ENCODE measurements around the gene ANKRD18B.
"Not testable (repeated sequence)": the region's sequence is repeated elsewhere in the genome, so short reads cannot be mapped to it uniquely, and the experiment has no call there.

ANKRD18B gene

GRCh38 chr9:33523397-33524305 is at the start of gene ANKRD18B:
ANKRD18B (plus strand) TSS chr9:33524251; CDS start chr9:33524490, 239 bp downstream.
- peak; percentile 55 for DNase-seq (ENCODE audit: low spot score)

- no peak for DNase-seq (ENCODE audit: low spot score)
Measured at GRCh38 chr9:33475357-33475756, 48.7 kb upstream of the ANKRD18B start.

- DNase-seq (ENCODE audit: low spot score), result no peak
Measured at GRCh38 chr9:33476503-33476902, 47.5 kb upstream of the ANKRD18B start.

- no peak for DNase-seq (ENCODE audit: low spot score)
Measured at GRCh38 chr9:33480106-33480505, 43.9 kb upstream of the ANKRD18B start.

- no peak for DNase-seq (ENCODE audit: low spot score)
Measured at GRCh38 chr9:33480976-33481375, 43.1 kb upstream of the ANKRD18B start.

- not testable (repeated sequence) for DNase-seq (ENCODE audit: low spot score)
Measured at GRCh38 chr9:33485312-33485711, 38.7 kb upstream of the ANKRD18B start.

GRCh38 chr9:33489066-33489465 is 35.0 kb upstream of the ANKRD18B start:
- no peak for DNase-seq (ENCODE audit: low spot score)

- DNase-seq (ENCODE audit: low spot score), result not testable (repeated sequence)
Measured at GRCh38 chr9:33493819-33494218, 30.2 kb upstream of the ANKRD18B start.

GRCh38 chr9:33498387-33498786 is 25.7 kb upstream of the ANKRD18B start:
- no peak for DNase-seq (ENCODE audit: low spot score)

- DNase-seq (ENCODE audit: low spot score), result no peak
Measured at GRCh38 chr9:33506626-33507370, 17.3 kb upstream of the ANKRD18B start.

- DNase-seq (ENCODE audit: low spot score), result peak; percentile 24
Measured at GRCh38 chr9:33510262-33511183, 13.5 kb upstream of the ANKRD18B start.

- not testable (repeated sequence) for DNase-seq (ENCODE audit: low spot score)
Measured at GRCh38 chr9:33511184-33511517, 12.9 kb upstream of the ANKRD18B start.

- not testable (repeated sequence) for DNase-seq (ENCODE audit: low spot score)
Measured at GRCh38 chr9:33512535-33512934, 11.5 kb upstream of the ANKRD18B start.

GRCh38 chr9:33515342-33515995 is 8.6 kb upstream of the ANKRD18B start:
- not testable (repeated sequence) for DNase-seq (ENCODE audit: low spot score)

GRCh38 chr9:33516397-33516796 is 7.7 kb upstream of the ANKRD18B start:
- not testable (repeated sequence) for DNase-seq (ENCODE audit: low spot score)

GRCh38 chr9:33517373-33517772 is 6.7 kb upstream of the ANKRD18B start:
- no peak for DNase-seq (ENCODE audit: low spot score)

- DNase-seq (ENCODE audit: low spot score), result not testable (repeated sequence)
Measured at GRCh38 chr9:33517934-33518577, 6.0 kb upstream of the ANKRD18B start.

- DNase-seq (ENCODE audit: low spot score), result not testable (repeated sequence)
Measured at GRCh38 chr9:33521861-33522260, 2.2 kb upstream of the ANKRD18B start.

- DNase-seq (ENCODE audit: low spot score), result no peak
Measured at GRCh38 chr9:33524306-33524947, 376 bp downstream of the ANKRD18B start.

- not testable (repeated sequence) for DNase-seq (ENCODE audit: low spot score)
Measured at GRCh38 chr9:33528069-33528468, 4.0 kb downstream of the ANKRD18B start.
